WTC11 (cell line): ENCODE data around the gene PDIA6.

Experiments used
- ATF3 ChIP-seq: sonication (generic); formaldehyde crosslinking; conservative IDR thresholded peaks from 2 replicates; pipeline ENCODE4 v1.8.1; 2022; ENCODE audit warnings: mild to moderate bottlenecking, missing genetic modification reagents
- CREB1 ChIP-seq: sonication (generic); formaldehyde crosslinking; IDR thresholded peaks from 2 replicates; pipeline ENCODE4 v1.8.0; 2023; ENCODE audit warnings: mild to moderate bottlenecking, missing genetic modification reagents
- FOXJ3 ChIP-seq: sonication (generic); formaldehyde crosslinking; IDR thresholded peaks from 2 replicates; pipeline ENCODE4 v1.9.0; 2021; ENCODE audit warnings: missing genetic modification reagents, mild to moderate bottlenecking, borderline replicate concordance
- PRDM15 ChIP-seq: sonication (generic); formaldehyde crosslinking; IDR thresholded peaks from 2 replicates; pipeline ENCODE4 v1.8.0; 2022; ENCODE audit warnings: missing genetic modification reagents
- SMAD3 ChIP-seq: sonication (generic); formaldehyde crosslinking; IDR thresholded peaks from 2 replicates; pipeline ENCODE4 v1.8.0; 2022; ENCODE audit warnings: missing genetic modification reagents, mild to moderate bottlenecking, borderline replicate concordance
- USF2 ChIP-seq: sonication (generic); formaldehyde crosslinking; IDR thresholded peaks from 2 replicates; pipeline ENCODE4 v1.8.1; 2023; ENCODE audit warnings: mild to moderate bottlenecking, missing genetic modification reagents, moderate library complexity
- TF ChIP-seq, protein P1 (sequence below): sonication (generic); formaldehyde crosslinking; IDR thresholded peaks from 2 replicates; pipeline ENCODE4 v1.8.0; 2022; ENCODE audit warnings: mild to moderate bottlenecking, missing genetic modification reagents
- TF ChIP-seq, protein P2 (sequence below): fragments of 200-600 bp; IDR thresholded peaks from 2 replicates; pipeline ENCODE4 v1.8.0; 2022; ENCODE audit warnings: antibody characterized with exemption
- TF ChIP-seq, protein P3 (sequence below): fragments of 250-450 bp; sonication (Bioruptor Pico); IDR thresholded peaks from 2 replicates; pipeline ENCODE4 v1.8.0; 2021; ENCODE audit warnings: mild to moderate bottlenecking

DNA sequence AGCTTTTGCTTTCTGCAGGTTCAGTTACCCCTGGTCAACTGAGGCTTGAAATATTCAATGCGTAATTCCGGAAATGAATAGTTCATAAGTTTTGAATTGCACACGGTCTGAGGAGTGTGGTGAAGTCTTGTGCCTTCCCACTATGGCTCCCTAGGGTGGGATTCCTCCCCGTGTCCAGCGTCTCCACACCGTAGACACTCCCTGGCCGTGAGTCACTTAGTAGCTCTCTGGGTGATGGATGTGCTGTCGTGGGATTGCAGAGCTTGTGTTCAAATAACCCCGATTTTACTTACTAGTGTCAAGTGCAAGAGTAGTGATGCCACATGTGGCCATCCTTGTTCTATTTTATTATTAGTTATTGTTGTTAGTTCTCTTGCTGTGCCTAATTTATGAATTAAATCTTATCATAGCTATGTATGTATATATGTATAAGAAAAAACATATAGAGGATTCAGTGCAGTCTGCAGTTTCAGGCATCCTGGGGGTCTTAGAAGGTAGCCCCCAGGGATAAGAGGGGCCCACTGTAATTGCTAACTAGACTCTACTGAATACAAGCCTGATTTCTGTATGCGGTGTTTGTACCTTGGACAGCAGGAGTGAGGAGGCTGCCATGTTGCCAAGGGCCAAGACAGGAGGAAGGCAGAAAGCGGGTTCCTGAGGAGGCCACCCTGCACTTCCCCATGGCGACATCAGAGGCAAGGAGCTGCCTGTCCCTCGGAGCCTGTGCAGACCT, 47.7 kb upstream of the PDIA6 start:
- TF ChIP-seq SMAD3 (CRISPR knock-in tag) (no peak), FOXJ3 (CRISPR knock-in tag) (no peak), ATF3 (no peak), PRDM15 (CRISPR knock-in tag) (no peak), CREB1 (no peak), USF2 (CRISPR knock-in tag) (no peak)
- TF ChIP-seq, protein P1, sequence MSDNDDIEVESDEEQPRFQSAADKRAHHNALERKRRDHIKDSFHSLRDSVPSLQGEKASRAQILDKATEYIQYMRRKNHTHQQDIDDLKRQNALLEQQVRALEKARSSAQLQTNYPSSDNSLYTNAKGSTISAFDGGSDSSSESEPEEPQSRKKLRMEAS (CRISPR knock-in tag), result no peak
- TF ChIP-seq, protein P2, sequence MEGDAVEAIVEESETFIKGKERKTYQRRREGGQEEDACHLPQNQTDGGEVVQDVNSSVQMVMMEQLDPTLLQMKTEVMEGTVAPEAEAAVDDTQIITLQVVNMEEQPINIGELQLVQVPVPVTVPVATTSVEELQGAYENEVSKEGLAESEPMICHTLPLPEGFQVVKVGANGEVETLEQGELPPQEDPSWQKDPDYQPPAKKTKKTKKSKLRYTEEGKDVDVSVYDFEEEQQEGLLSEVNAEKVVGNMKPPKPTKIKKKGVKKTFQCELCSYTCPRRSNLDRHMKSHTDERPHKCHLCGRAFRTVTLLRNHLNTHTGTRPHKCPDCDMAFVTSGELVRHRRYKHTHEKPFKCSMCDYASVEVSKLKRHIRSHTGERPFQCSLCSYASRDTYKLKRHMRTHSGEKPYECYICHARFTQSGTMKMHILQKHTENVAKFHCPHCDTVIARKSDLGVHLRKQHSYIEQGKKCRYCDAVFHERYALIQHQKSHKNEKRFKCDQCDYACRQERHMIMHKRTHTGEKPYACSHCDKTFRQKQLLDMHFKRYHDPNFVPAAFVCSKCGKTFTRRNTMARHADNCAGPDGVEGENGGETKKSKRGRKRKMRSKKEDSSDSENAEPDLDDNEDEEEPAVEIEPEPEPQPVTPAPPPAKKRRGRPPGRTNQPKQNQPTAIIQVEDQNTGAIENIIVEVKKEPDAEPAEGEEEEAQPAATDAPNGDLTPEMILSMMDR, result no peak
- TF ChIP-seq, protein P3, sequence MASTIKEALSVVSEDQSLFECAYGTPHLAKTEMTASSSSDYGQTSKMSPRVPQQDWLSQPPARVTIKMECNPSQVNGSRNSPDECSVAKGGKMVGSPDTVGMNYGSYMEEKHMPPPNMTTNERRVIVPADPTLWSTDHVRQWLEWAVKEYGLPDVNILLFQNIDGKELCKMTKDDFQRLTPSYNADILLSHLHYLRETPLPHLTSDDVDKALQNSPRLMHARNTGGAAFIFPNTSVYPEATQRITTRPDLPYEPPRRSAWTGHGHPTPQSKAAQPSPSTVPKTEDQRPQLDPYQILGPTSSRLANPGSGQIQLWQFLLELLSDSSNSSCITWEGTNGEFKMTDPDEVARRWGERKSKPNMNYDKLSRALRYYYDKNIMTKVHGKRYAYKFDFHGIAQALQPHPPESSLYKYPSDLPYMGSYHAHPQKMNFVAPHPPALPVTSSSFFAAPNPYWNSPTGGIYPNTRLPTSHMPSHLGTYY, result no peak
